ENCODE data around the gene CACNA1B.
"Not testable (repeated sequence)": the region's sequence is repeated elsewhere in the genome, so short reads cannot be mapped to it uniquely, and the experiment has no call there.

CACNA1B gene

DNA sequence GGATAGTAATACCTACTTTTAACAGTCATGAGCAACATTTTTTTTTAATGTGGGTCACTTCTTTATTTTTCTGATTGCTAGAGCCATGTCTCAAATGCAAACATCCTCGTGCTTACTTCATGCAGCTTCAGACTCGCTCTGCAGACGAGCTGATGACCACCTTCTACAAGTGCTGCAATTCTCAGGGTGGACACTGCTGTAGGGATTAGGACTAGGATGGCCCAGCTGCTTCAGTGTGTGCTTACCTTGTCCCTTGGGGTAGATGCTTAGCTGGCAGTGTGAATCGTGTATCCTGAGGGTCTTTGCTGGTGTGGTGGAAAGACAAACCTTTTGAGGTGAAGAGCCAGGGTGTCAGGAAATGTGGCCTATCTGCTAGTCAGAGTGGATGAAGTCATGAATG lies 251.7 kb downstream of the CACNA1B start:
- H3K36me3 ChIP-seq (ENCODE audit: control insufficient read depth, insufficient read depth, low read length); H2BK120ac ChIP-seq (ENCODE audit: low read depth, low read length); H3K9ac ChIP-seq (ENCODE audit: low read length); H3K4me3 ChIP-seq (ENCODE audit: low read length); H3K79me1 ChIP-seq (ENCODE audit: low read length); H2BK5ac ChIP-seq (ENCODE audit: low read length); H2BK15ac ChIP-seq (replicated peaks; ENCODE audit: low read depth); H3K18ac ChIP-seq (ENCODE audit: low read length); H3K23ac ChIP-seq (ENCODE audit: low read length); H3K56ac ChIP-seq (ENCODE audit: low read length); H3K4ac ChIP-seq (ENCODE audit: low read depth, low read length); H3K27ac ChIP-seq (ENCODE audit: low read depth, low read length); H2AK5ac ChIP-seq (ENCODE audit: low read length); H4K5ac ChIP-seq (ENCODE audit: low read length); H3K4me2 ChIP-seq (ENCODE audit: low read length); H3K27me3 ChIP-seq (ENCODE audit: insufficient read depth, low read length, poor library complexity); H4K8ac ChIP-seq (ENCODE audit: low read depth, low read length); H3K79me2 ChIP-seq (ENCODE audit: control insufficient read depth, insufficient read depth, low read length); DNase-seq; H3K4me1 ChIP-seq (ENCODE audit: control insufficient read depth, low read depth, low read length): not testable (repeated sequence)
- WGBS (ENCODE audit: extremely low coverage, insufficient coverage, low lambda C conversion rate), result no CpG with 5 or more reads among the region's 4 CpGs

DNA sequence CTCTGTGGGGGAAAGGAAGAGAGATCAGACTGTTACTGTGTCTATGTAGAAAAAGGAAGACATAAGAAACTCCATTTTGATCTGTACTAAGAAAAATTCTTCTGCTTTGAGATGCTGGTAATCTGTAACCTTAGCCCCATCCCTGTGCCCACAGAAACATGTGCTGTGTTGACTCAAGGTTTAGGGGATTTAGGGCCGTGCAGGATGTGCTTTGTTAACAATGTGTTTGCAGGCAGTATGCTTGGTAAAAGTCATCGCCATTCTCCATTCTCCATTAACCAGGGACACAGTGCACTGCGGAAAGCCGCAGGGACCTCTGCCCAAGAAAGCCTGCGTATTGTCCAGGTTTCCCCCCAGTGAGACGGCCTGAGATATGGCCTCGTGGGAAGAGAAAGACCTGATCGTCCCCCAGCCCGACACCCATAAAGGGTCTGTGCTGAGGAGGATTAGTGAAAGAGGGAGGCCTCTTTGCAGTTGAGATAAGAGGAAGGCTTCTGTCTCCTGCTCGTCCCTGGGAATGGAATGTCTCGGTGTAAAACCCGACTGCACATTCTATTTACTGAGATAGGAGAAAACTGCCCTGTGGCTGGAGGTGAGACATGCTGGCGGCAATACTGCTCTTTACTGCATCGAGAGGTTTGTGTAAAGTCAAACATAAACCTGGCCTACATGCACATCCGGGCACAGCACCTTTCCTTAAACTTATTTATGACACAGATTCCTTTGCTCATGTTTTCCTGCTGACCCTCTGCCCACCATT lies 255.5 kb downstream of the CACNA1B start:
- H3K4me1 ChIP-seq (ENCODE audit: control insufficient read depth, low read depth, low read length); H3K18ac ChIP-seq (ENCODE audit: low read length); H2AK5ac ChIP-seq (ENCODE audit: low read length): not testable (repeated sequence)

DNA sequence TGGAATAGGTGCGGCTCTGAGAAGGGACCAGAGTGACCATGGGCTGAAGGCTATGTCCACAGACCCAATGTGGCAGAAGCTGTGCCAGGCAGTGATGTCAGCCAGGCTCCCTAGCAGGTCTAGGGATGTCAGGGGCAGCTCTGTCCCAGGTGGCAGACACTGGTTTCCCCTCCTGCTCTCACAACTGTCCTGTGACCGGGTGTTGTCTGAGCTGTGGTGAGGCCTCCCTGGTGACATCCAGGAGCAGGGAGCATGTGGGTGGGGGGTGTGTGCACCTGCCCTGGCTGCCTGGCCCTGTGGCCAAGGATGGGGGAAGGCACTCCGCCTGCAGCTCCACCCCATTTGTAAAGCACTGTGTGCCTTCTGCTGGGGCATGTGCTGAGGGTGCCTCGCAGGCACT lies 257.0 kb downstream of the CACNA1B start:
- H3K27ac ChIP-seq (ENCODE audit: low read depth, low read length); H2BK5ac ChIP-seq (ENCODE audit: low read length): not testable (repeated sequence)

More for the DNA sequence above, 255.5 kb downstream of the CACNA1B start:
- not testable (repeated sequence) for H3K56ac ChIP-seq (ENCODE audit: low read length); H3K4me3 ChIP-seq (ENCODE audit: low read length); H3K79me2 ChIP-seq (ENCODE audit: control insufficient read depth, insufficient read depth, low read length); H3K27ac ChIP-seq (ENCODE audit: low read depth, low read length); H3K27me3 ChIP-seq (ENCODE audit: insufficient read depth, low read length, poor library complexity); H3K36me3 ChIP-seq (ENCODE audit: control insufficient read depth, insufficient read depth, low read length); H2BK15ac ChIP-seq (replicated peaks; ENCODE audit: low read depth); H3K79me1 ChIP-seq (ENCODE audit: low read length); H3K23ac ChIP-seq (ENCODE audit: low read length); H2BK5ac ChIP-seq (ENCODE audit: low read length); H3K4ac ChIP-seq (ENCODE audit: low read depth, low read length); DNase-seq; H3K9ac ChIP-seq (ENCODE audit: low read length); H4K5ac ChIP-seq (ENCODE audit: low read length); H3K4me2 ChIP-seq (ENCODE audit: low read length); H4K8ac ChIP-seq (ENCODE audit: low read depth, low read length); H2BK120ac ChIP-seq (ENCODE audit: low read depth, low read length)
- no CpG with 5 or more reads among the region's 15 CpGs for WGBS (ENCODE audit: extremely low coverage, insufficient coverage, low lambda C conversion rate)

DNA sequence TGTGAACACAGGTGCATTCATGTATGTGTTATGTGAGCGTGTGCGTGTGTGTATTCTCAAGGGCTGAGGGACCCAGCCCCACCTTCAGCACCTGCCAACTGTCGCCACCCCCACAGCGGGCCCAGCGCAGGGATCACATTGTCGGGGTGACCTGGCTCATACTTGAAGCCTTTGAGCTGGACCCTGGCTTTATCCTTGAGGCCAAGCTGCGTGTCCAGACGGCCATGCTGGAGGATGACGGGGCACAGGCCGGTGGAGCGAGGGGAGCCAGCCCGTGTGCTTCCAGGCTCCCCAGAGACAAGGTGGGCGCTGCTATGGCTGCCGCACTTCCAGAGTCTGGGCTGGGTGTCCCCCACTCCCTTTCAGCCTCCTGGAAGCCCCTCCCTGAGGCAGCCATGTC lies 261.5 kb downstream of the CACNA1B start:
- H3K23ac ChIP-seq (ENCODE audit: low read length); H2AK5ac ChIP-seq (ENCODE audit: low read length); DNase-seq; H3K4me1 ChIP-seq (ENCODE audit: control insufficient read depth, low read depth, low read length); H3K18ac ChIP-seq (ENCODE audit: low read length); H3K79me1 ChIP-seq (ENCODE audit: low read length); H3K27me3 ChIP-seq (ENCODE audit: insufficient read depth, low read length, poor library complexity); H3K4me2 ChIP-seq (ENCODE audit: low read length); H2BK5ac ChIP-seq (ENCODE audit: low read length); H4K8ac ChIP-seq (ENCODE audit: low read depth, low read length); H3K56ac ChIP-seq (ENCODE audit: low read length); H3K36me3 ChIP-seq (ENCODE audit: control insufficient read depth, insufficient read depth, low read length); H3K4ac ChIP-seq (ENCODE audit: low read depth, low read length); H3K9ac ChIP-seq (ENCODE audit: low read length); H3K79me2 ChIP-seq (ENCODE audit: control insufficient read depth, insufficient read depth, low read length); H4K5ac ChIP-seq (ENCODE audit: low read length); H2BK15ac ChIP-seq (replicated peaks; ENCODE audit: low read depth); H2BK120ac ChIP-seq (ENCODE audit: low read depth, low read length); H3K4me3 ChIP-seq (ENCODE audit: low read length); H3K27ac ChIP-seq (ENCODE audit: low read depth, low read length): not testable (repeated sequence)
- WGBS (ENCODE audit: extremely low coverage, insufficient coverage, low lambda C conversion rate), result no CpG with 5 or more reads among the region's 14 CpGs

More for the DNA sequence above, 257.0 kb downstream of the CACNA1B start:
- not testable (repeated sequence) for H2AK5ac ChIP-seq (ENCODE audit: low read length); H3K27me3 ChIP-seq (ENCODE audit: insufficient read depth, low read length, poor library complexity); H3K79me1 ChIP-seq (ENCODE audit: low read length); H3K23ac ChIP-seq (ENCODE audit: low read length); H3K56ac ChIP-seq (ENCODE audit: low read length); H3K4me2 ChIP-seq (ENCODE audit: low read length); DNase-seq; H3K9ac ChIP-seq (ENCODE audit: low read length); H4K8ac ChIP-seq (ENCODE audit: low read depth, low read length); H2BK15ac ChIP-seq (replicated peaks; ENCODE audit: low read depth); H3K36me3 ChIP-seq (ENCODE audit: control insufficient read depth, insufficient read depth, low read length); H3K4ac ChIP-seq (ENCODE audit: low read depth, low read length); H3K18ac ChIP-seq (ENCODE audit: low read length); H2BK120ac ChIP-seq (ENCODE audit: low read depth, low read length); H3K4me3 ChIP-seq (ENCODE audit: low read length); H3K4me1 ChIP-seq (ENCODE audit: control insufficient read depth, low read depth, low read length); H4K5ac ChIP-seq (ENCODE audit: low read length); H3K79me2 ChIP-seq (ENCODE audit: control insufficient read depth, insufficient read depth, low read length)
- no CpG with 5 or more reads among the region's 4 CpGs for WGBS (ENCODE audit: extremely low coverage, insufficient coverage, low lambda C conversion rate)

DNA sequence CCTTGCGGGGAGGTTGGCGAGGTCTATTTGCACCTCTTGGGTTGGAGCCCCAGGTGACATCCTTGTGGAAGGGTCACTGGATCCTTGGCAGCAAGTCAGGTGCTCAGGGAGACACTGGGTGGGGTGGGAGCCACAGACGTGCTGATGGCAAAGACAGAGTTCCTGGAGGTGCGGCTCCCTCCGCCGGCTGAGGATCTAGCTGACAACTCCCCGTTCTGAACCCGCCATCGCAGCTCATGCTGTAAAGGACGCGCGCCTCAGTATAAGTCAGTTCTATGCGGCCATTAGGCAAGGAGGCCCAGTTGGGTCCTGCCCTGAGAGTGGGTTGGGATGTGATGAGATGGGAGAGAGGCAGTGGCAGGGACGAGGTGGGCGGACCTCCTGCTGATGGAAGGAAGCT lies 263.4 kb downstream of the CACNA1B start:
- H3K79me2 ChIP-seq (ENCODE audit: control insufficient read depth, insufficient read depth, low read length); H3K27me3 ChIP-seq (ENCODE audit: insufficient read depth, low read length, poor library complexity); H3K23ac ChIP-seq (ENCODE audit: low read length); H3K79me1 ChIP-seq (ENCODE audit: low read length); DNase-seq; H3K4me1 ChIP-seq (ENCODE audit: control insufficient read depth, low read depth, low read length); H3K4me3 ChIP-seq (ENCODE audit: low read length); H3K27ac ChIP-seq (ENCODE audit: low read depth, low read length); H4K8ac ChIP-seq (ENCODE audit: low read depth, low read length); H2BK15ac ChIP-seq (replicated peaks; ENCODE audit: low read depth); H3K4me2 ChIP-seq (ENCODE audit: low read length); H3K56ac ChIP-seq (ENCODE audit: low read length); H3K9ac ChIP-seq (ENCODE audit: low read length); H4K5ac ChIP-seq (ENCODE audit: low read length); H3K4ac ChIP-seq (ENCODE audit: low read depth, low read length); H2BK120ac ChIP-seq (ENCODE audit: low read depth, low read length); H3K36me3 ChIP-seq (ENCODE audit: control insufficient read depth, insufficient read depth, low read length); H2BK5ac ChIP-seq (ENCODE audit: low read length); H2AK5ac ChIP-seq (ENCODE audit: low read length); H3K18ac ChIP-seq (ENCODE audit: low read length): not testable (repeated sequence)
- no CpG with 5 or more reads among the region's 15 CpGs for WGBS (ENCODE audit: extremely low coverage, insufficient coverage, low lambda C conversion rate)
